ENCODE data around the gene SDC3. TPM values are rescaled to one million over a fixed set of nuclear protein-coding genes. Genes with fewer than 3 reads are reported as not detected.

Gene SDC3
- total RNA-seq (10 to 100 TPM; 17.9 to 57.7 (median 22.1) TPM), polyA plus RNA-seq (10 to 100 TPM; 13.1 to 22.2 TPM)
- long read RNA-seq, donor 1, partial matches to known transcripts, result 0 of 22 reads
- long read RNA-seq, donor 1, other reads (novel, unspliced or antisense), result 22 of 22 reads
- long read RNA-seq, donor 2, partial matches to known transcripts, result 1 of 27 reads
- long read RNA-seq, donor 2, other reads (novel, unspliced or antisense), result 25 of 27 reads
- long read RNA-seq, donor 3, partial matches to known transcripts, result 0 of 29 reads
- long read RNA-seq, donor 3, other reads (novel, unspliced or antisense), result 29 of 29 reads

- 2 to 3% methylated on average over 23 to 62 of the region's 68 CpGs for WGBS, 2 donors
- peaks cover 5 to 64% (median 22%) of the 10 kb centered on the region in 9 donors for H3K4me1 ChIP-seq
- peak within 1 kb of the TSS; percentile 45 to 76 (median 67) for H3K4me3 ChIP-seq
- ATAC-seq (peak in 6 of 8 donors; percentile 11 to 82 (median 46)), DNase-seq (peak in 1 of 2 donors; percentile 48)
- no peaks in the 10 kb centered on the region for H3K36me3 ChIP-seq
- TF ChIP-seq CTCF (IDR thresholded peaks at IDR 0.05), result no peak
- H3K9me3 ChIP-seq, result no peaks in the 10 kb centered on the region
- peak within 1 kb of the TSS in 9 of 10 donors; percentile 58 to 86 (median 76) for H3K27ac ChIP-seq
- H3K27me3 ChIP-seq, result peaks cover 0 to 27% (median 0%) of the 10 kb centered on the region in 7 donors
- intact Hi-C loops (cut with DNase I), result loop anchor here in 5 of 10 donors (2.0 to 10.0 kb wide), 5 partner anchors 54 to 187 kb away; partner anchors contain the start of gene MATN1 (in 1 of the 5)
These were observed at the start of gene SDC3 for GRCh38 chr1:30908696-30909364. Gene SDC3 (minus strand): TSS chr1:30908758. CDS start chr1:30908586, 172 bp downstream.

- no peaks in the 10 kb centered on the region for H3K27me3 ChIP-seq
- 89 to 96% methylated on average over 4 of the region's 4 CpGs for WGBS, 2 donors
- no peak overlapping the region for H3K4me3 ChIP-seq
- peaks cover 0 to 11% (median 4%) of the 10 kb centered on the region in 9 donors for H3K4me1 ChIP-seq
- DNase-seq, result no peak
- intact Hi-C loops (cut with DNase I), result no loop called here
- no peak overlapping the region for H3K27ac ChIP-seq
- no peak for TF ChIP-seq CTCF (IDR thresholded peaks at IDR 0.05)
- peaks cover 0 to 100% (median 29%) of the 10 kb centered on the region in 9 donors for H3K36me3 ChIP-seq
- H3K9me3 ChIP-seq, result no peaks in the 10 kb centered on the region
- ATAC-seq, result no peak
These were observed 49.1 kb upstream of the SDC3 start for GRCh38 chr1:30957560-30958222.

DNA sequence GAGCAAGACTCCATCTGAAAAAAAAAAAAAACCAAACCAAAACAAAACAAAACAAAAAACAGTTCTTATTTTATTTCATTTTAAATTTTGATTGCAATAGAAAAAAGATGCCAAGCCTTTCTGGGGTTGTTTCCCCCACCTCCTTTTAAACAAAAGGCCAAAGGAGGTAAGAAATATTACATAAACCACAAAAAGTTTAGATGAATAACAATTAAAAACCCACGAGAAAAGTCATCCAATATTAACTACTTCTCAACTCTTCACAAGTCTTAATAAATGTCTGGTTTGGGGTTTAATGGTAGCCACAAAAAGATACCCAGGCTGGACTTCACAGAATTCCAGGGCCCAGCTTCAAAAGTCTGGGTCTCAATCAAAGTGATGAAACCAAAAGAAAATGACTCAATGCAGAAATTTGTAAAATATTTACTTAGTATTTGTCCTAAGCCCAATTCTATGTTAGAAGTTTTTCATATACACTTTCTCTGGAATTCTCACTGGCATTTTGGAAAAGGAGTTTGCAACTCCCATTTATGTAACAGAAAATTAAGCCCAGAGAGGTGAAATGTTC lies 47.0 kb upstream of the SDC3 start:
- H3K36me3 ChIP-seq, result peaks cover 0 to 99% (median 39%) of the 10 kb centered on the region in 9 donors
- H3K27me3 ChIP-seq, result no peaks in the 10 kb centered on the region
- DNase-seq (no peak), ATAC-seq (no peak)
- WGBS, 2 donors, result 63 to 65% methylated on average over 1 of the region's 1 CpG
- no peak for TF ChIP-seq CTCF (IDR thresholded peaks at IDR 0.05)
- no peaks in the 10 kb centered on the region for H3K9me3 ChIP-seq
- no peak overlapping the region for H3K27ac ChIP-seq
- peaks cover 0 to 7% (median 3%) of the 10 kb centered on the region in 9 donors for H3K4me1 ChIP-seq
- intact Hi-C loops (cut with DNase I), result no loop called here
- H3K4me3 ChIP-seq, result no peak overlapping the region

GRCh38 chr1:30953685-30954084 lies 45.1 kb upstream of the SDC3 start:
- Histone ChIP-seq H3K27ac (no peak overlapping the region), H3K9me3 (no peaks in the 10 kb centered on the region), H3K4me3 (no peak overlapping the region), H3K4me1 (peaks cover 0 to 7% (median 3%) of the 10 kb centered on the region in 9 donors), H3K36me3 (peaks cover 0 to 95% (median 51%) of the 10 kb centered on the region in 9 donors), H3K27me3 (no peaks in the 10 kb centered on the region)
- no peak for TF ChIP-seq CTCF (IDR thresholded peaks at IDR 0.05)
- ATAC-seq, result peak in 1 of 8 donors; percentile 37
- DNase-seq, result no peak
- 71 to 76% methylated on average over 11 of the region's 11 CpGs for WGBS, 2 donors
- intact Hi-C loops (cut with DNase I), result no loop called here
